Stimulated activated CD4-positive, alpha-beta T cell treated with anti-CD3 and anti-CD28 coated beads, Interleukin-2, amount 100 ng/mL, for 24 hours (primary cell): Measurements from ENCODE around the gene DICER1.
"Not testable (repeated sequence)": the region's sequence is repeated elsewhere in the genome, so short reads cannot be mapped to it uniquely, and the experiment has no call there.

ENCODE experiments used
- DNase-seq, 2 donors: peaks; one replicate each; pipeline ENCODE4 v3.0.0-alpha.2; 2020

Gene DICER1

GRCh38 chr14:95157327-95158189, at the start of gene DICER1:
Gene DICER1 (minus strand): TSS chr14:95157529. CDS start chr14:95133458, 24,071 bp downstream.
- peak; percentile 96 to 97 for DNase-seq

DNA sequence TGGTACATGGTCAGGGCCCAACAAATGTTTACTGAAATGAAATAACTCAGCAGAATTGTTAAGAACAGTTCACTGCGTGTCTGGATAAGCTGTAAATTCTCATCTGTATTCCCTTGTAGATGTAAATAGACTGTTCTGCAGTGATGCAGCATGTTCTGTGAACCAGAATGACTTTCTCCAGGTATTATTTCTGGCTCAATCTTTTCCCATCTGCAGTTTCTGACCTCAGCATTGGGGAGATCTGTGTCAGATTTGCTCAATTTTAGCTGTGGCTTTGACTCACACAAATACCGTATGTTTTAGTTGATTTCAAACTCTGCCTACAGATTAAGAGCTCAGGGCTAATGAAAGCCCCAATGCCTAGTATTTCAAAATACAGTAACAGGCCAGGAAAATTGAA, 49.2 kb upstream of the DICER1 start:
- DNase-seq = no peak

- no peak for DNase-seq
Observed at GRCh38 chr14:95204705-95205104, 47.4 kb upstream of the DICER1 start.

- not testable (repeated sequence) for DNase-seq
Observed at GRCh38 chr14:95201745-95202144, 44.4 kb upstream of the DICER1 start.

- DNase-seq = no peak
Observed at GRCh38 chr14:95200404-95200803, 43.1 kb upstream of the DICER1 start.

DNA sequence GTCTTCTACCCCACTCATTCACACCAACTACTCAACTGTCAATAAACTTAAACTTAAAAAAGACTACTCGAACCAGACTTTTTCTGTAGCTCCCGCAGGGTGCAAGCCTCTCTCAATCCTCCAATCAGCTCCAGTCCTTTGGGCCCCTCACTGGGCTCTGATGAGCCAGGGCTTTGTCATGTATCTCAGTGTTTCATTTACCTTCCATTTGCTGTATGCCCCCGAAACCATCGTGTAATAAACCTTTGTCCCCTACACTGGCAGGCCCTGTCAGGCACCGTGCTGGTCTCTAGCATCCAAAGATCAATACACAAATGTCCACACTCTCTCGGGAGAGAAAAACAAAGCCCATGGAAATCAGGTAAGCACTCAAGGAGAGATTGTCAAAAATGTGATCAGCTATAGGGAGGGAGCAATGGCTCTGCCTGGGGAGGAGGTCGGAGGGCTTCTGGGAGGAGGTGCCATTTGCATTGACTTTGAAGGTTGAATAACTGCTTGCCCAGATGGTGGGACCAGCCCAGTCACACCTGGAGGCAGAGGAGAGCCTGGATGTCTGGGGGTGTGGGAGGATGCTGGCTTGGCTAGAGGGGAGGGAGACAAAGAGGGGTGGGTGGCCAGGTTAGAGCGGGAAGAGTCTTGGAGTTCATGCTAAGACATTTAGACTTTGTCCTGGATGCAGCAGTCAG, 42.1 kb upstream of the DICER1 start:
- no peak for DNase-seq

GRCh38 chr14:95198320-95198719, 41.0 kb upstream of the DICER1 start:
- no peak for DNase-seq

DNA sequence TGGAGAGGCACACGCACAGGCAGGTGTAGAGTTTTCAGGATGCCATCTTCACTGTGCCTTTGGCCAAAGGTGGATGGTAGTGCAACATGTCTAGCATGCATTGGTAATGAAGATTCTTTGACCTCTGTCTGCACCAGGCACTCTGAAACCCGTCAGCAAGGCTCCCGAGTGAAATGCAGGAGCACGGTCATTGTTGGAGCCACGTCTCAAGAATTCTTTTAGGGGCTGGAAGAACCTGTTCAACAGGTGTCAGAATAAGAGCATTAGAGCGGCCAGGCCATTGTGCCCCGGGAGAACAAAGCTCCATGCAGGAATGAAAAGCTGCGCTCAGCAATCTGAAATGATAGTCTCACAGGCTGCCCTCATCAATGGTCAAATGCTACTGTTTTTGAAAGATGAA, 40.2 kb upstream of the DICER1 start:
- DNase-seq = no peak

DNA sequence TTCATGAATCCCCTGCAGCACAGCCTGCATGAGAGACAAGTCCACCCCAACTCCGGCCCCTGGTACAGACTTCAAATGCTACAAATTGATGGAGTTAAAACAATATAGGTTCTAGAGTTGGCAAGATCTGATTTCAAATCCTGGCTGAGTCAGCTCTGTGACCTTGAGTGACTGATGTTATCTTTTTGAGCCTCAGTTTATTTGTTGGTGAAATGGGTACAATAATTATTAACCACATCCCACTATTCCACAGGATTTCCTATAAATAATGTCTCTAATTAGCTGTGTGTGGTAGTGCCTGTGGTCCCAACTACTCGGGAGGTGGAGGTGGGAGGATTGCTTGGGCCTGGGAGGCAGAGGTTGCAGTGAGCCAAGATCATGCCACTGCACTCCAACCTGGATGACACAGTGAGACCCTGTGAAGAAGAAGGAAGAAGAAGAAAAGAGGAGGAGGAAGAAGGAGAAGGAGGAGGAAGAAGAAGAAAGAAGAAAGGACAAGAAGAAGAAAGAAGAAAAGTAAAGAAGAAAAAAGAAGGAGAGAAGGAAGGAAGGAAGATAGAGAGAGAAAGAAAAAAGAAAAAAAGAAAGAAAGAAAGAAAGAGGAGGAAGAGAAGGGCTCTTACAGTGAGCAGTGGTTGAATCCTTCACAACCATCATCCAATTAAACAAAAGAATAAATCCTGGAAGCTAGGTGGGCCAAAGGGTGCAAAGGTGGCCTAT, 39.7 kb upstream of the DICER1 start:
- no peak for DNase-seq

- DNase-seq = no peak
Observed at GRCh38 chr14:95196268-95196667, 38.9 kb upstream of the DICER1 start.

DNA sequence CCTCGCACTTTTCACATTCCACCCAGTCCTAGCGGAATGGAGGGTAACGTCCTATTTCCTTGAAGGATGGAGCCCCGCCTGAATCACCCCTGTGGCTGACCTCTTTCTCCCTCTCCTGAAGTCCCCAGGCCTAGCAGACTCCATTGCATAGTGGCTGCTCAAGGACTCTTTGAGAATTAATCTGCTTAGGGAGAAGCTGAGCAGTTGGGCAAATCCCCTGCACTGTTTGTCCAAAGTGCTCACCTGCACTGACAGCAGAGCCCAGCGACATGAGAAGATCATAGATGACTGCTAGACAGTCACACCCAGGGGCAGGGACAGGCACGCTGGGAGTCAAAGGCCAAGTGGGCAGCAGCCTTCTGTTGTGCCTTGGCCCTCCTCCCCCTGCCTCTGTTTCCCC, 37.7 kb upstream of the DICER1 start:
- no peak for DNase-seq

DNA sequence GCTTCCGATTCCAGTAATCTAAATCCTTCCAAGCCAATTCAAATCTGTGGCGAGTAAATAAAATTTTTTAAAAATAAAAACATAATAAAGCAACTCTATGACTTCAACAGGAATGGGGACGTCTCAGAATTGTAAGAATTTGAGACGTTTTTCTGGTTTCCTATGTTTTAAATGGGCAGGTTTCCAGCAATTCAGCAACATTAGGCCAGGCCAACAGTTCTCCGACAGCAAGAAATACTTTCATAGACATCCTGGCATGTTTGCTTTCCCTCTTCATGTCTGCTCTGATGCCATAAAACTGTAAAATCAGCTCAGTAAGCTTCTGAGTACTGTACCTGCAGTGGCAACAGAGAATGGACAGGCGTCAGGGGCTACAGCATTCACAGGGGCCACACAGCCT, 35.8 kb upstream of the DICER1 start:
- DNase-seq = no peak

DNA sequence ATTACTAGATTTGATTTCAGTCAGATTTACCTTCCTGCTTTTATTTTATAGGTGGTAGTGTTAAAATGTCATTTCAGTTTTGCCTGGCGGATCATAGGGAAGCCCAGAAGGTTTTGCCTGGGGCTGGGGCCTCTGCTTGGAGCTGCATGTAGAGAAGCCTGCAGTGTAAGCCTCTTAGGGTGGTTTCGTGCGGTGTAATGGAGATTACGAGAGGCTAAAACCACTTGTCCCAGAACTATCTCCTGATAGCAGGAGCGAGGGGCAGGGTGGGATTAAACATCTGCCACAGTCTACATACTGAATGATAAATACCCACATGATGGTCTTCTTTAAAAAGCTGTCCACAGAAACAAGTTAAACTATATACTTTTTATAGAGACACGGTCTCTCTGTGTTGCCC, 35.0 kb upstream of the DICER1 start:
- no peak for DNase-seq

- no peak for DNase-seq
Observed at GRCh38 chr14:95191445-95192199, 34.3 kb upstream of the DICER1 start.

GRCh38 chr14:95190857-95191256, 33.5 kb upstream of the DICER1 start:
- DNase-seq = no peak

DNA sequence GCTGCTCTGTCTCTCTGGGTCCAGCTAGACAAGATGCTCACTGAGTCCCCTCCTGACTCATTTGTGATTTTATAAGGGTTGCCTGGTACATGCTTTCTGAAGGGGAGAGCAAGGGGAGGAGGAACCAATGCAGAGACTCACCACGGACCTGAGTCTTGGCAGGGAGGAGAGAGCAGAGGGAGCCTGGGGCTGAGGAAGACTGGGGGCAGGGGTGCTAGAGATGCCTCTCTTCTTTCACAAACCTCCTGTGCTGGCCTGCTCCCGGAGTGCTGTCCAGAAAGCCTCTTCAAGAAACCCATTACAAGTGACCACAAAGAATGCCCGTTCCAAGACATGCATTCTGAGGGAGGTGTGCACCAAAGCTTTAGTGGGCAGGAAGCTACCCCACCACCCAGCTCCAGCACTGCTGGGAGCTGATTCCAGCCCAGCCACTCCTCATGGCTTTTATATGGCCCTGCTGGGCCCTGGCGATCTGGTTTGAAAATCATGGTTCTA, 33.1 kb upstream of the DICER1 start:
- DNase-seq = no peak

- no peak for DNase-seq
Observed at GRCh38 chr14:95189367-95190132, 32.2 kb upstream of the DICER1 start.

DNA sequence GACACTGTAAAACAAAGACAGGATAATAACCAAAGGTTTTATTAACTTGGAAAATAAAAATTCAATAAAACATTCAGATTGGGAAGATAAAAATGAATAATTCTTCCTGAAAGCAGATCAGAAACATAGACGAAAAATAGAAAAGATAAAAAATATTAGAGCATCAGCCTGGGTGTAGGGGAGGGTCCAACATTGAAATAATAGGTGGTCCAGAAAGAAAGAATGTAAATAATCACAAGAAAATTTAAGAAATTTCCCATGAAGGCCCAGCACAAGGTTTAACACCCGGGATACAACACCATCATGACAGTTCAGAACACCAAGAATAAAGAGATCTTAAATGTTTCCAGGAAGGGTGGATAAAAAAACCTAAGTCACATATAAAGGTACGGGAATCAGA, 31.1 kb upstream of the DICER1 start:
- DNase-seq = no peak

- no peak for DNase-seq
Observed at GRCh38 chr14:95185767-95186392, 28.6 kb upstream of the DICER1 start.

- DNase-seq = no peak
Observed at GRCh38 chr14:95185033-95185766, 27.9 kb upstream of the DICER1 start.

- no peak for DNase-seq
Observed at GRCh38 chr14:95184413-95184790, 27.1 kb upstream of the DICER1 start.
